Kidney tubule cell (primary cell): ENCODE results near the gene GIGYF2.
"Not testable (repeated sequence)": the region's sequence is repeated elsewhere in the genome, so short reads cannot be mapped to it uniquely, and the experiment has no call there.

Experiments used
- DNase-seq: peaks from one replicate; pipeline ENCODE4 v3.0.0-alpha.2; 2018; ENCODE audit warnings: low spot score

Gene GIGYF2

DNA sequence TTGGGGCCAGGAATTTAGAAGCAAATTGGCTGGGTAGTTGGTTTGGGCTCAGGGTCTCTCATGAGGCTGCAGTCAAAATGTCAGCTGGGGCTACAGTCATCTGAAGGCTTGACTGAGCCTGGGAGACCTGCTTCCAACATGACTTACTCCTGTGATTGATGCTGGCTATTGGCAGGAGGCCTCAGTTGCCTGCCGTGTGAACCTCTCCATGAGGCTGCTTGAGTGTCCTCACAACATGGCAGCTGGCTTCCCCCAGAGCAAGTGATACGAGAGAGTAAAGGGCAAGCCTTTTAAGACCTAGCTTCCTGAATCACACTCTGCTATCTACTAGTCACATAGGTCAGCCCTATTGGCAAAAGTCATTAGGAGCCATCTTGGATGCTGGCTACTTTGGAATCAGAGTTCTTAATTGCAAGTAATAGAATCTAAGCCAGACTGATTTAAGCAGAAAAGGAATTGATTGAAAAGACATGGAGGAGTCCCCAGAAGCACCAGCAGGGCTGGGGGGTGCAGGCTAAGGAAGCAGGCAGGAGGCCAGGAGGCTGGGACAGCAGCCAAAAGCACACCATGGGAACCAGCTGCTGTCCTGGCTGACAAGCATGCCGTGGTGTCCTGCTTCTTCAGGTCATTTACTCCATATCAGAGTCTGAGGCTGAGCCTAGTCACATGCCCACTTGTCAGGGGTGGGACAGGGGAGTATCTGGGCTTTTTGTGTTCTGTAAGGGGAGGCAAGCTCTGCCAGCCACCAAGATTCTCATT, 7.8 kb upstream of the GIGYF2 start:
- peak; percentile 53 for DNase-seq

DNA sequence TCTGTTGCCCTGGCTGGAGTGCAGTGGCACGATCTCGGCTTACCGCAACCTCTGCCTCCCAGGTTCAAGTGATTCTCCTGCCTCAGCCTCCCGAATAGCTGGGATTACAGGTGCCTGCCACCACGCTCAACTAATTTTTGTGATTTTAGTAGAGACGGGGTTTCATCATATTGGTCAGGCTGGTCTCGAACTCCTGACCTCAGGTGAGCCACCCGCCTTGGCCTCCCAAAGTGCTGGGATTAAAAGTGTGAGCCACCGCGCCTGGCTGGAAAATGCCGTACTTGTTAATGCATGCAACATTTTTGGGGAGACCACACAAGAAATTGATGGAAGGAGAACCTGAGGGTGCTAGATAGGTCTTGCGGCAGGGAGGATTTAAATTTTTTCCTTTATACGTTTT, 6.0 kb upstream of the GIGYF2 start:
- not testable (repeated sequence) for DNase-seq

DNA sequence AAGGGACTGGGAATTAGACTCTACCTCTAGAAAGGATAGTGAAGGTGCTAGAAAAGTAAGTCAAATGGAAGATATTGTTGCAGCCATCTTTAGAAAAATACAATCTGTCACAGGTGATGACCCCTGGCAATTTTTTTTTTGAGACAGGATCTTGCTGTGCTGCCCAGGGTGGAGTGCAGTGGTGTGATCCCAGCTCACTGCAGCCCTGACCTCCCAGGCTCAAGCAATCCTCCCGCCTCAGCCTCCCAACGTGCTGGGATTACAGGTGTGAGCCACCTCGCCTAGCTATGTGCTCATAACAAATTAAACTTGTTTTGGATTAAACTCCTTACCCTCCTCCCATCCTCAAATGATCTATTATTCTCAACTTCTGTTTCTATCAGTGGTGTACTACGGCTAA, 3.8 kb upstream of the GIGYF2 start:
- no peak for DNase-seq

DNA sequence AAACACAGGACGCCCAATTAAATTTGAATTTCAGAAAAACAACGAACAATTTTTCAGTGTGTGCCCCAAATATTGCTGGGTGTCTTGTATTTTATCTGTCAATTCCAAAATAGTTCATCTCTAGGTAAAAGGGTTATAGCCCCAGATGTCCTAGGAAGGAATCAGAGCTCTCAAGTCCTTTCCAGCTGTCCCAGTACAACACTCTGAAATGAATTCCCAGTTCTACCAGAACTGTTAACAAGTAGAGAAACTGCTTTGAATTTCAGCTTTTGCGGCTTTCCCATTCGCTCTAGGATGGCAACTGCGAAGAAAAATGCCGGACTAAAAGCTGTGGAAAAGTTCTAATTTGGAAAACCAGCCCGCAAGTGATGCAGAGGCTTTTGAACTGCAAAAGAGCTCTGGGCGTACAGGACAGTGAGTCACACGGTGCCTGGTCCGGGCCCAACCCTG, 497 bp upstream of the GIGYF2 start:
- DNase-seq: no peak

DNA sequence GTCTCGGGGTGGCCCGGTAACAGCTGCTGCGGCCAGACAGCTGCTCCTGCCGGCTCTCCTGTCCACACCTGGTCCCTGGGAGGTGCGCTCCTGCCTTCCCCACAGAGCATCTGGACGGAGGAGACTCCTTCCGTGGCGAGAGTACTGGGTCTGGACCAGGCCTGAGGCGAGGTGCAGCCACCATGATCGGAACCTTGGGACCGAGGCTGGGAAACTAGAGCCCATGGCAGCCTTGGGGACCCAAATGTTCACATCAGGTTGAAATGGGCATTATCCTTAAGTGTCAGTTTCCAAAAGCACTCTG, 628 bp downstream of the GIGYF2 start:
- no peak for DNase-seq

DNA sequence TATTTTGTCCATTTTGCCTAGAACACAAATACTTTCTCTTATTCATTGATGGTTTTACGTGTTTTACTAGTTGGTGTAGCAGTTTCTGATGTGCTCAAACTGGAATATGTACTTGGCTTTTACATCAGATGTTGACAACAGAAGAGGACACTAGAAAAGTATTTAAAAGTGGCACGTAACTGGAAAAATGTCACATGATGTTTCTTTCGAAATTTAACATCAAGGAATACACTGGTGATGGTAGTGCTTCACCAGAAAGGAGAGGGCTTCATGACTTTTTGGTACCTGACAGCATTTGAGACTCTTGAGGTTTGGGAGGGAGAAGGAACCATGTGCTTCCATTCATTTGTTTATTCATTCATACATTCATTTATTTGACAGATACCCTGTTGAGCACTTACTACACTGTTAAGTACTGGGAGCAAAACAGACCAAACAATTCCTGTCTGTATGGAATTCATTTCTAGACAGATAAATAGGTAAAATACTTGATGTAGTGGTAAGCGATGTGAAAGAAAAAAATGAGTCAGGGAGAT, 1.5 kb downstream of the GIGYF2 start:
- DNase-seq: no peak

DNA sequence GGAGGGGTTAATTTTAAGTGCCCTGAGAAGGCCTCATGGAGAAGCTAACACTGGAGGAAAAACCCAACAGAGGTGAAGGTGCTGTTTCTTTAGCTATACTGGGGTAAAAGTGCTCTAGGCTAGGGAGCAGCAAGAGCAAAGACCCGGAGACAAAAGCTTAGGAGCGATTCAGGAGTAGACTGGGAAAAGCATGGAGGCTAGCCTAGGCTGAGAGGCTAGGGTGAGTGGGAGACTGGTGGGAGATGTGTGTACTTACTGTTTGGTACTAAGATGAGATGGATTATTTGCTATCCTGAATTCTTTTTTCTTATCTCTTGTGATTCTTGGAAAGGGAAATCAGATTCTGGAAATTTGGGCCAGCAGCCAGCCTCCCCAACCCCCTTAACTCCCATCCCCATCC, 2.0 kb downstream of the GIGYF2 start:
- no peak for DNase-seq

DNA sequence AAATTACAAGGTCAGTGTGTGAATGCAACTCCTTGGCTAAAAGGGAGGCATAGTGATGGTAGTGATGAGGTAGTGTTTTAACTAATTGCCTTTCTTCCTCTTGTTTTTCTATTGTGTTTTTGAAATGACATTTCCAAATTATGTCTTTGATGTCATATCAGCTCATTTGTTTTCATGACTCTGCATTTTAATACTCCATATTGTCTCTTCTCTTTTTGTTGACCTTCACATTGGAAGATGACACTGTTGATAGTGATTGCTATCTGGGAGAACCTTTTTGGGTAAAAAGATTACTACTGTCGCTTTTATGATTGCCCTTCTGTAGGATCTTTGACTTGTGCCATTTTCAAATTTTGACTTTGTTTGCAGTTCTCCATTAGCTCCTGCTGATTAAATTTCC, 3.0 kb downstream of the GIGYF2 start:
- no peak for DNase-seq

DNA sequence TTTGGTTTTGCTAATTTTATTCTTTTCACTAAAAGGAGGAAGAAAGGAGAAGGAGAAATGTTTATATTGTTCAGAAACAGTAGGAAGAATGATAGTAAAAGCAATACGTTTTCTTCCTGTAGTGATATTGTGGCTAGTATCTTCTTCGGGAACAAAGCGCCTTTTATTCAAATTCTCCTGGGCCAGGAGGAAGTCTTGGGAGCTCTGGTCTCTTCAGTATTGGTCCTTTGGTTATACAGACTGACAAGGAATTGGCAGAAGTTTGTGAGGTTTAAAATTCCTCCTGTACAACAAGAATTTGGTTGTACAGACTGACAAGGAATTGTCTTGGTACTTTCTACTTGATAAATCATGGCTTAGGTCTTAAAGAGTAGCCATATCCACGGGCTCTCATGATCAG, 9.9 kb downstream of the GIGYF2 start:
- no peak for DNase-seq

DNA sequence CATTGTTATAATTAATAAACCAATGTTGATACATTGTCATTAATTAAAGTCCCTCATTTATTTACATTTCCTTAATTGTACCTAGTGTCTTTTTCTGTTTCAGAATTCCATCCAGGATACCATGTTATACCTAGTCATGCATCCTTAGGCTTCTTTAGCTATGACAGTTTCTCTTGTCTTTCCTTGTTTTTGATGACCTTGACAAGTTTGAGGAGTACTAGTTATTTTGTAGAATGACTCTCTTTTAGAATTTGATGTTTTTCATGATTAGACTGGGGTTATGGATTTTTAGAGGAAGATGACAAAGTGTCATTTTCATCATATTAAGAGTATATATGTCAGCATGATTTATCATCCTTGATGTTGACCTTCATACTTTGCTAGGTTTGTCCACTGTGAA, 16.4 kb downstream of the GIGYF2 start:
- DNase-seq: no peak

DNA sequence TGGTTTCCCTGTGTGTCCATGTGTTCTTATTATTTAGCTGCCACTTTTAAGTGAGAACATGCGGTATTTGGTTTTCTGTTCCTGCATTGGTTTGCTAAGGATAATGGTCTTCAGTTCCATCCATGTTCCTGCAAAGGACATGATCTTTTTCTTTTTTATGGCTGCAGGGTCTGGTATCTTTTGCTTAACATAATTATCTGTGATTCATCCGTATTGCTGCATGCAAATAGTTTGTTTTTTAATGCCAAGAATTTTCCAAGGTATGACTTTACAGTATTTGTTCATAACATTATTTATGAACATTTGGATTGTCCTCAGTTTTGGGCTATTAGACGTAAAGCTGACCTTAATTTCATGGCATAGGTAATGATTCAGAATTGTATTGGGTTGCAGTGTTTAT, 17.8 kb downstream of the GIGYF2 start:
- no peak for DNase-seq

DNA sequence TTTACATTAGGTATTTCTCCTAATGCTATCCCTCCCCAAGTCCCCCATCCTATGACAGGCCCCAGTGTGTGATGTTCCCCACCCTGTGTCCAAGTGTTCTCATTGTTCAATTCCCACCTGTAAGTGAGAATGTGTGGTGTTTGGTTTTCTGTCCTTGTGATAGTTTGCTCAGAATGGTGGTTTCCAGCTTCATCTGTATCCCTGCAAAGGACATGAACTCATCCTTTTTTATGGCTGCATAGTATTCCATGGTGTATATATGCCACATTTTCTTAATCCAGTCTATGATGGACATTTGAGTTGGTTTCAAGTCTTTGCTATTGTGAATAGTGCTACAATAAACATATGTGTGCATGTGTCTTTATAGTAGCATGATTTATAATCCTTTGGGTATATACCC, 22.9 kb downstream of the GIGYF2 start:
- not testable (repeated sequence) for DNase-seq

DNA sequence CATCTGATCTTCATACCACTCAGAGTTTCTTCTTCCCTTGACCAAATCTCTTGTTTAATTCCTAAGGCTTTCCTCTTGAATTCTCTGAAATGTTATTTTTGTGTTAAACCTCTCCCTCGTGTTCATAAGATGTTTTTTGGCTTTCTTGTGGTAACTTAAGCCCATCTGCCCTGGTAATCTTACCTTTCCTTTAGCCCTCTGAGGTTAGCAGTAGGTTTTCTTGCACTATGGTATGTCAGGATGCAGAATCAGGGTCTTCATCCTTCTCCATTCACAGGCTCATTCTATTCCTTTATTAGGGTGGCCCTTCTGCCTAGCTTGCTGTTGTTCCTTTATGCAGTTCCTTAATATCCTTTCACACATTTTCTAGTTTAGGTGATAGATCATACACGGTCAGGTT, 24.1 kb downstream of the GIGYF2 start:
- DNase-seq: no peak

DNA sequence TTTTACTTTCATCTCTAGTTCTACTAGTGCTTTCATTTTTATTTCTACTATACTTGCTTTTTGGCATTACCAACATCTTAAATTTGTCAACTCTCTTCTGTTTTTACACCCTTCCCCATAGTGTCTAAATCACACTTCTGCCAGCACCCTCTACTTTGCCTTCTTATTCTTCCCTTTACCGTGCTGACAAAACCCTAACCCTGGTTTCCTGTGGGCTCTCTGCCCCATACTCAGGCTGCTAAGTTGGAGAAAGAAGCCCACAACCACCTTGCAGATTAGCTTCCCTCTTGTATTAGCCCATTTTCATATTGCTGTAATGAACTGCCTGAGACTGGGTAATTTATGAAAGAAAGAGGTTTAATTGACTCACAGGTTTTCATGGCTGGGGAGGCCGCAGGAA, 24.8 kb downstream of the GIGYF2 start:
- no peak for DNase-seq

DNA sequence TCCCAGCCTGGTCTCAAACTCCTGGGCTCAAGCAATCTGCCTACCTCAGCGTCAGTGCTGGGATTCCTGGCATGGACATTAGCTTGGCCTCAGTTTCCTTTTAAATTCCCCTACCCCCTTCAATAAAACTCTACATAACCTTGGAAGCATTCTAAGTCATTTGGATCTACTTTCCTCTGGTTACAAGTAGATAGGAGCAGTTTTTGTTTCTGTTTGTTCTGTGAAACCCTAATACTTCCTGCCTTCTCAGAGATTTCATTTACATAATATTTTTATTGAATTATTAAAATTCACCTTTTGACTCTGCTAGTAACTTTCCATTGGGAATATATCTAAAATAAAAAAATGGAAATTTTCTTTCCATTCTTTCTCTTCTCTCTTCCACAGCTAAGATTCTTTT, 25.9 kb downstream of the GIGYF2 start:
- no peak for DNase-seq

DNA sequence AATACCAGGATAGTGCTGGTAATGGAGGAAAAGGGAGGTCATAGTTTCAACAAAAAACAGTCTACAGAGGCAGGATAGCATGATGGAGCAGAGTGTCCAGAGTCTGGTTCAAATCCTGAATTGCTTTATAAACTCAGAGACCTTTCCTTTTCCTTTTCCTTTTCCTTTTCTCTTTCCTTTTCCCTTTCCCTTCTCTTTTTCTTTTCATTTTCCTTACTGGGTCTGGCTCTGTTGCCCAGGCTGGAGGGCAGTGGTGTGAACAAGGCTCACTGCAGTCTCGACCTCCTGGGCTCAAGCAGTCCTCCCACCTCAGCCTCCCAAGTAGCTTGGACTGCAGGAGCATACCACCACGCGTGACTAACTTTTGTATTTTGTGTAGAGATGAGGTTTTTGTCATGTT, 31.7 kb downstream of the GIGYF2 start:
- no peak for DNase-seq

DNA sequence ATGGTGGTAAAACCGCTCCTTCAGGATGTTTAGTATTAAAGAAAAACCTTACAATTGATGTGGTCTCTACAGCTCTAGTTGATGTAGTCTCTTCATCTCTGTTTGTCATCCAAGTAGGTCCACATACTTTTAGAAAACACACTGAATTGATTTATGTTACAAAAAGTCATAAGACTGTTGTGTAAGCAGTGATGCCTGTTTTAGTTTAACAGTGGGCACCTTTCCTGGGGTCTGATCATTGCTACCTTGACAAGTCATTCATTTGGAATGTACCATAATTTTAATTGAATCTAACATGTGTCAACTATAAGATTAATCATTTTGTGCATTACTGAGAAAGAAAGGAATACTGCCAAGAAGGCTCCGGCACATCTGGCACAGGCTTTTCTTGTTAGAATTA, 34.3 kb downstream of the GIGYF2 start:
- peak; percentile 27 for DNase-seq

DNA sequence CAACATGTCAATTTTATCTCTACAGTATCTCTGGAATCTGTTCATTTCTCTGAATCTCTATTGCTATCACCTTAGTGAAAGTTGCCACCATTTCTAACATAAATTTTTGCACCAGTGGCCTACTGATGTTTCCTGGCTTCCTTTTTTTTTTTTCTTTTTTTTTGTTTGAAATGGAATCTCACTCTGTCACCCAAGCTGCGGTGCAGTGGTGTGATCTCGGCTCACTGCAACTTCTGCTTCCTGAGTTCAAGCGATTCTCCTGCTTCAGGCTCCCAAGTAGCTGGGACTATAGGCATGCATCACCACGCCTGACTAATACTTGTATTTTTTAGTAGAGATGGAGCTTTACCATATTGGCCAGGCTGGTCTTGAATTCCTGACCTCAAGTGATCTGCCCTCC, 44.2 kb downstream of the GIGYF2 start:
- DNase-seq: no peak

DNA sequence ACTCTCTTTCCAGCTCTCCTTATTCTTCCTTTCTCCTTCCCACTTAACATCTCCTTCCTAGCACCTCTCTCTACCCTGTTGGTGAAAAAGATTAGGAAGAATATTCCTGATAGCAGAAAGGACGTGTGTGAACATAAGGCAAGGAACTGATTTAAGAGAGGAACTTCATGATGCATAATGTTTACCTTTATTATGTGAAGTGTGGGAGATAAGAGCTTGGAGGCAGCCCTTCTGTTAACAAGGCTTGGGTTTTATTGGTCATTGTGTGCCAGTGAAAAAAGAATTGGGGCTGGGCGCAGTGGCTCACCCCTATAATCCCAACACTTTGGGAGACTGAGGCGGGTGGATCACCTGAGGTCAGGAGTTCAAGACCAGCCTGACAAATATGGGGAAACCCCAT, 44.8 kb downstream of the GIGYF2 start:
- no peak for DNase-seq

DNA sequence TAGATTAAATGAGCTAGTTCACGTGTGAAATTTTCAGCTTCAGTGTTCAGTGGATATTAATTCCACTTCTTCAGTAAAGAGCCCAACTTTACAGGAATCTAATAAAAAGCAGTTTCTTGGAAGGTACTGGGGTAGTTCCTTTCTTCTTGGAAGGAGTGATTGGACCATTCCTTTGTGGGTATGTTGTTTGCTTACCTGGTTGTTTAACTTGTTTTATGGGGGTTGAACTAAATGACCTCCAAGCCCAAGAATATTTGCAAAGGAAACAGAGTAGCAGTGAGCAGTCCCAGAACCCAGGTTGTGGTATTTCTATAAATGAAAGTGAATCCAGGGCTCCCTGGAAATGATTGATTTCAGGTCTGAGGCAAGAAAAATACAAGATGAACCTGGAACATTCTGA, 47.8 kb downstream of the GIGYF2 start:
- no peak for DNase-seq

DNA sequence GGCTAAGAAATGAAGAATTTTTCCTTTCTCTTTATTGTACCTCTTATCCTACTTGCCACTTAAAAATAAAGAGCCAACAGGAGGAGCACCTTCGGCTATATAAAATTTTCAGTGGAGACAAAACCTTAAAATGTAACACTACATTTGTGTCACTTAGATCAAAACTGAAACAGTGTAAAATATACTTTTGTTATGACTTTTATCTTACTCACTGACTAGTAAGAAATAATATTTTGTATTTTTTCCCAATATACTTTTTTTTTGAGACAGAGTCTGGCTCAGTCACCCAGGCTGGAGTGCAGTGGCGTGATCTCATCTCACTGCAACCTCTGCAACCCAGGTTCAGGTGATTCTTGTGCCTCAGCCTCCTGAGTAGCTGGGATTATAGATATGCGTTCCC, 50.9 kb downstream of the GIGYF2 start:
- DNase-seq: no peak

DNA sequence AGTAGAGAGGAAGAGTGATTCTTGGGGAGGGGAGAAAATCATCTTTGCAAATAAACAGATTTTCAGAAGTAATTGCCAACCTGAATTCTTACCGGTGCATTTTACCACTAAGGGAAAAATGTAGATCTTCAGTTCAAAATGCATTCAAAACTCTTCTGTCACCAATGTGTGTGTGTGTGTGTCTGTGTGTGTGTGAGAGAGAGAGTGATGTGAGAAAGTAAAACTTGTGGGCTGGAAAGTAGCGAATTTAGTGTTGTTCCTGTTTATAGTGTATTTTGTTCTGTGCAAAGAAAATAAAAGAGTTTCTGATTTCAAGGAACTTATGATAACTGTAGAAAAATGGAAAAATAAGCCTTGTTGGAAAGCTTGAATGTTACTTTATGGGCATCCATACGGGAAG, 52.2 kb downstream of the GIGYF2 start:
- DNase-seq: no peak

DNA sequence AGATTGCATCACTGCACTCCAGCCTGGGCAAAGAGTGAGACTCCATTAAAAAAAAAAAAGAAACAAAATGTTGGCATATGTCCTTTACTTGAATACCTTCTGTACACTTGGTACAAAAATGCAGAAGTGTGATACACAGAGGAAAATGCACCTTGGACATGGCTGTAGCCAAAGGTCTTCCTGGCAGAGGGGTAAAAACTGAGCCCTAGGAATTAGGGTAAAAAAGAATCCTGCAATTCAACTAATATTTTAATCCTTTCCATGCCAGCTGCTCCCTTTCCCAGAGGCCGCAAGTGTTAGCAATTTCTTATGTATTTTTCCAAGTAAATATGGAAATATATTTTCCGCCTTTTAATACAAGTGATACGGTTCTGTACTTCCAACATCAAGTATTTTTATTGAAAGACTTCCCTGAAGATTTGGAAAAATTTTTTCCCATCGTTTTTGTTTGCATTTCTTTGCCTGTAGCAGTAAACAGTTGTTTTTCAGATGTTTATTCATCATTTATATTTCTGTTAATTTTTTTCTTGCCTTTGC, 53.1 kb downstream of the GIGYF2 start:
- DNase-seq: no peak

DNA sequence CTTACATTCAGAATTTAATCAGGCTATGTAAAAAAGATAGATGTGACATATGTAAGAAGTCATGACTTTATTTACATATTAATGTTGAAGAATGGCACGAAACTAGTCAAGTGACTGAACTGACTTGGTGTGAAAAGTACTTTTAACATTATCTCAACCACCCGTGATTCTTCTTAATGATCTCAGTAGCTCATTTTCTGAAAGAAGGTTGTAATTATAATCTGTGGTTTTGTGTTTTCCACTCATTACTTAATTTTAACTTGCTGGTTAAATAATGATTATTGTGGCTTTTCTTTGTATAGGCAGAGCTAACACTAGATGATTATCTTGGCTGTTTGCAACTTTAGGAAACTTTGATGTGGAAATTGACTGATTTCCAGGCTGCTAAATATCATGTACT, 60.8 kb downstream of the GIGYF2 start:
- no peak for DNase-seq
